A549 (cell line): ENCODE results near the gene TRIM37. TPM values are rescaled to one million over a fixed set of nuclear protein-coding genes. Genes with fewer than 3 reads are reported as not detected.
A peak's percentile ranks its signal among the peaks of the same experiment; 100 is the strongest.
"Not testable (repeated sequence)": the region's sequence is repeated elsewhere in the genome, so short reads cannot be mapped to it uniquely, and the experiment has no call there.

ENCODE experiments used
- ATAC-seq, 2 experiments: fragments of 200-7000 bp in 1 of 2; fragments of >200 bp in 1 of 2; cut with Nextera tagmentation in 1 of 2; cut with Tn5 transposase in 1 of 2; 3 replicates each; pipeline versions ENCODE4 v1.8.0 to v1.9.1; 2018 to 2020; ENCODE audit warnings: mild to moderate bottlenecking in 1 of 2, moderate library complexity in 1 of 2
- CTCF ChIA-PET: fragments of 300-600 bp; sonication (Branson Sonifier 250); formaldehyde crosslinking; extraction: SDS; loops from one replicate; lab custom pipeline; 2021; ENCODE audit warnings: antibody characterized with exemption, inconsistent platforms; lab: Yijun Ruan, JAX
- POLR2A ChIA-PET: fragments of 350-600 bp; formaldehyde crosslinking; extraction: SDS; loops from one replicate; lab custom pipeline; 2021; ENCODE audit warnings: antibody characterized with exemption, inconsistent platforms; lab: Yijun Ruan, JAX
- DNase-seq, 2 experiments: peaks; one replicate each; pipeline versions ENCODE4 v3.0.0 to v3.0.0-alpha.2; 2011 to 2016; ENCODE audit warnings: low read depth in 1 of 2, low spot score in 1 of 2
- FAIRE-seq: peaks from 2 replicates; lab custom pipeline; 2011; peaks lifted over from hg19 to GRCh38; lab: Jason Lieb, UNC
- H3K27ac ChIP-seq, 2 experiments: fragments of >200 bp; sonication (Bioruptor Twin); formaldehyde crosslinking; 3 replicates each; pipeline ENCODE4 v1.5.1; 2016 to 2017
- H3K4me1 ChIP-seq: fragments of >200 bp; sonication (Bioruptor Twin); formaldehyde crosslinking; 3 replicates; pipeline ENCODE4 v1.6.1; 2016
- H3K4me2 ChIP-seq: fragments of >200 bp; sonication (Bioruptor Twin); formaldehyde crosslinking; 3 replicates; pipeline ENCODE4 v1.6.1; 2016
- H3K4me3 ChIP-seq: fragments of >200 bp; sonication (Bioruptor Twin); formaldehyde crosslinking; 3 replicates; pipeline ENCODE4 v1.5.1; 2016
- H3K9me3 ChIP-seq: fragments of >200 bp; sonication (Bioruptor Twin); formaldehyde crosslinking; 3 replicates; pipeline ENCODE4 v1.6.1; 2016
- CBX2 ChIP-seq: fragments of 200-600 bp; sonication (generic); IDR thresholded peaks from 2 replicates; pipeline ENCODE4 v1.6.1; 2016; ENCODE audit warnings: low read depth, mild to moderate bottlenecking, borderline replicate concordance
- CBX8 ChIP-seq: fragments of 200-600 bp; sonication (generic); IDR thresholded peaks from 2 replicates; pipeline ENCODE4 v1.6.1; 2016
- CHD2 ChIP-seq: fragments of 150-350 bp; IDR thresholded peaks from 2 replicates; pipeline ENCODE4 v1.6.1; 2014; ENCODE audit warnings: low read length; ENCODE audit not compliant: partially characterized antibody
- ESRRA ChIP-seq: fragments of 150-350 bp; IDR thresholded peaks from 2 replicates; pipeline ENCODE4 v1.6.1; 2014; ENCODE audit warnings: mild to moderate bottlenecking, low read length, borderline replicate concordance
- FOSL2 ChIP-seq, 2 experiments: fragments of 450-650 bp in 1 of 2; fragments of >200 bp in 1 of 2; sonication (Bioruptor Twin) in 1 of 2; formaldehyde crosslinking; IDR thresholded peaks; 2 replicates each; pipeline versions ENCODE4 v1.5.0 to v1.6.1; 2016 to 2020; ENCODE audit warnings: mild to moderate bottlenecking in 1 of 2, moderate library complexity in 1 of 2
- FOXS1 ChIP-seq: fragments of 250-450 bp; sonication (Bioruptor Pico); IDR thresholded peaks from 2 replicates; pipeline ENCODE4 v1.5.0; 2020; ENCODE audit warnings: mild to moderate bottlenecking, moderate library complexity
- GATA3 ChIP-seq: IDR thresholded peaks from 2 replicates; pipeline ENCODE4 v1.6.1; 2012; ENCODE audit warnings: borderline replicate concordance
- HDAC2 ChIP-seq: fragments of 200-600 bp; sonication (generic); IDR thresholded peaks from 2 replicates; pipeline ENCODE4 v1.6.1; 2016
- HEYL ChIP-seq: fragments of 250-450 bp; sonication (Bioruptor Pico); IDR thresholded peaks from 2 replicates; pipeline ENCODE4 v1.8.0; 2021; ENCODE audit warnings: mild to moderate bottlenecking, moderate library complexity
- HOXB13 ChIP-seq: fragments of 250-450 bp; sonication (Bioruptor Pico); IDR thresholded peaks from 2 replicates; pipeline ENCODE4 v1.5.0; 2020; ENCODE audit warnings: low read depth, mild to moderate bottlenecking, moderate library complexity
- POLR2A ChIP-seq: IDR thresholded peaks from 2 replicates; pipeline ENCODE4 v1.6.1; 2012; ENCODE audit warnings: mild to moderate bottlenecking, low read length
- RNF2 ChIP-seq: fragments of 200-600 bp; sonication (generic); IDR thresholded peaks from 2 replicates; pipeline ENCODE4 v1.6.1; 2016; ENCODE audit warnings: low read depth, mild to moderate bottlenecking, antibody characterized with exemption, moderate library complexity, borderline replicate concordance
- TFCP2L1 ChIP-seq: fragments of 250-450 bp; sonication (Bioruptor Pico); IDR thresholded peaks from 2 replicates; pipeline ENCODE4 v1.5.0; 2021; ENCODE audit warnings: mild to moderate bottlenecking
- TP53 ChIP-seq: fragments of 250-450 bp; sonication (Bioruptor Pico); IDR thresholded peaks from 2 replicates; pipeline ENCODE4 v1.5.0; 2021; ENCODE audit warnings: mild to moderate bottlenecking, moderate library complexity
- ZSCAN20 ChIP-seq: fragments of 250-450 bp; sonication (Bioruptor Pico); IDR thresholded peaks from 2 replicates; pipeline ENCODE4 v1.8.0; 2022; ENCODE audit warnings: mild to moderate bottlenecking, moderate library complexity
- WGBS: methylation state at CpG from one replicate; pipeline ENCODE4 v1.1.6; 2017; ENCODE audit errors: missing lambda C conversion rate; 5-methylcytosine and 5-hydroxymethylcytosine counted together
- polyA plus RNA-seq, 4 experiments: library from polyadenylated mRNA; depleted of rRNA in 3 of 4; stranded (reverse); fragments of >200 nt; fragmentation: RNase III in 1 of 4; extraction: RNeasy Plus Mini Kit Qiagen cat#74134 plus additional on column Dnase treatment in 1 of 4; gene quantifications; 2 replicates in 3 of 4; 3 replicates in 1 of 4; pipeline ENCODE4 v1.2.3, GENCODE V29; 2011 to 2017
- TF ChIP-seq, protein P1 (sequence below): IDR thresholded peaks from 2 replicates; pipeline ENCODE4 v1.6.1; 2012
- TF ChIP-seq, protein P2 (sequence below): fragments of 200-600 bp; sonication (generic); IDR thresholded peaks from 2 replicates; pipeline ENCODE4 v1.6.1; 2016; ENCODE audit warnings: antibody characterized with exemption, mild to moderate bottlenecking, moderate library complexity
- TF ChIP-seq, protein P3 (sequence below): IDR thresholded peaks from 2 replicates; pipeline ENCODE4 v1.6.1; 2012
- TF ChIP-seq, protein P4 (sequence below): fragments of >200 bp; sonication (Bioruptor Twin); formaldehyde crosslinking; IDR thresholded peaks from 3 replicates; pipeline ENCODE4 v1.5.1; 2016
- TF ChIP-seq, protein P5 (sequence below): fragments of 250-450 bp; sonication (Bioruptor Pico); IDR thresholded peaks from 2 replicates; pipeline ENCODE4 v1.5.0; 2021; ENCODE audit warnings: mild to moderate bottlenecking, moderate library complexity, borderline replicate concordance

Gene TRIM37
- polyA plus RNA-seq, 2 of the 4 experiments (the other 2 are of a cell fraction) = 29.4 to 56.3 TPM

DNA sequence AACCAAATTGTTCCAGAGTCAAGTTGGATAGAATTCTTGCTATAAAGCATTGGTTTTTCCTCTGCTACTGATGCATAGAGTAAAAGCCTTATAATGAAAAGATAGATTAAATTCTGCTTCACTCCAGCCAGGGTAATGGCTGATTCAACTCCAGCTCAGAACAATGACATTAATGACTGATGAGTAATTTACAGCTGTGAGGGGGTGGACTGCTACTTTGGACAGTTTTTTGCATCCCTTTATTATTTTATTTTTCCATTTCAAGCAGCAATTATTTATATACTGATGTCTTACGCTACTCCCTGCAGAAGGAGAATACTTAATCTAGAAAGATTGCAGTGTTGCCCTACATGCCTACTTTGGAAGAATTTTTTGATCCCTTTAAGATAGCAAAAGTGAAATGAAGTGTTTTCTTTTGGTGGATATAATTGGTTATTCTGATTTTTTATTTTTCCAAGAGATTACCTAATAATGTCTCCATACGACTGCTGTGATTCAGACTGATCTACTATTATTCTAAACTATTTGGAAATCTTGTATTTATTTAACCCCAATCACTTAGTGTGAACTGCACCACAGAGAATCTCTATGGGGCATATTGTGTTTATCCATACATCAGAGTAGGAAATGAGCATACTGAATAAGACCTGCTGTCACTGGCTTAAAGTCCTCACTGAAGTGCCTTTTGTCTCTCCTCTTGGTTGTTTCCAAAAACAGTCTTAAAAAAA is 149.5 kb downstream of the TRIM37 start:
- Histone ChIP-seq H3K27ac (no peak overlapping the region), H3K4me1 (peaks cover 11% of the 10 kb centered on the region; the same call in 2 of the 3 replicates), H3K9me3 (peaks cover 15% of the 10 kb centered on the region), H3K4me3 (no peak overlapping the region), H3K4me2 (peak overlapping the region; percentile 20)
- peak in 1 of 2 experiments; percentile 24 for DNase-seq
- no peak; a peak in 1 of 6 replicates for ATAC-seq
- TF ChIP-seq FOSL2 (IDR thresholded peaks at IDR 0.05) (no peak), FOSL2 (CRISPR knock-in tag; IDR thresholded peaks at IDR 0.05) (peak; percentile 11; the same call in 1 of the 2 replicates), RNF2 (no peak)
- ChIA-PET CTCF (interaction anchor here (1.1 kb wide), 1 partner anchor 246 kb away, joined by 7 read pairs; no protein-coding TSS in a partner anchor), POLR2A (no interaction called here)
- 47% methylated on average over 2 of the region's 2 CpGs for WGBS
- no peak for FAIRE-seq

DNA sequence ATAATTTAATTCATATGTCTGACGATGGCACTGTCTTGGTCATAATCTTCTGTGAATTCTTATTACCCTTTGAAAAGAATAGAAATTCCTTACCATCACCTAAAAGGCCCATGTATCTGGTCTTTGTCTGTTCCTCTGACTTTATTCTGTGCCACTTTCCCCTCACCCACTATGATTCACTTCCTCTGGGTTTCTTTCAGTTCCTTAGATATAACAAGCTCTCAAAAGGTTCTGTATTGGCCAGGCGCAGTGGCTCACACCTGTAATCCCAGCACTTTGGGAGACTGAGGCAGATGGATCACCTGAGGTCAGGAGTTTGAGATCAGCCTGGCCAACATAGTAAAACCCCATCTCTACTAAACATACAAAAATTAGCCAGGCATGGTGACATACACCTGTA is 152.3 kb downstream of the TRIM37 start:
- POLR2A ChIA-PET, FAIRE-seq, ATAC-seq, H3K4me3 ChIP-seq, H3K27ac ChIP-seq, DNase-seq, H3K4me2 ChIP-seq: not testable (repeated sequence)
- CTCF ChIA-PET = interaction anchor here (0.9 kb wide), 1 partner anchor 23 kb away, joined by 4 read pairs; no protein-coding TSS in a partner anchor
- WGBS = 36% methylated on average over 2 of the region's 2 CpGs
- peaks cover 11% of the 10 kb centered on the region; the same call in 2 of the 3 replicates for H3K4me1 ChIP-seq
- H3K9me3 ChIP-seq = peaks cover 40% of the 10 kb centered on the region

DNA sequence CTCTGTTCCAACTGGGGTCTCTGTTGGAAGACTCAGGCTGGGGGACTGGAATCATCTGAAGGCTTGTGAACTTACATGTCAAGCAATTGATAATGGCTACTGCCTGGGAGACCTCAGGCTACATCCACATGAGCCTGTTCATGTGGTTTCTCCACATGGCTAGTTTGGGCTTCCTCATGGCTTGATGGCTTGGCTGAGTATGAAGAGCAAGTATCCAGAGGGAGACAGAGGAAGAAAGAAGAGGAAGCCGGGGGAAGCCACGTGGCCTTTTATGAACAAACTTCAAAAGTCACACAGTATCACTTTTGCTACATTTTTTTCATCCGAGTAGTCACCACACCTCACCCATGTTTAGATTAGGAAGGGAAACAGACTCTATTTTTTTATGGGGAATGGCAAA is 158.9 kb downstream of the TRIM37 start:
- CTCF ChIA-PET = no interaction called here
- TF ChIP-seq, protein P1, sequence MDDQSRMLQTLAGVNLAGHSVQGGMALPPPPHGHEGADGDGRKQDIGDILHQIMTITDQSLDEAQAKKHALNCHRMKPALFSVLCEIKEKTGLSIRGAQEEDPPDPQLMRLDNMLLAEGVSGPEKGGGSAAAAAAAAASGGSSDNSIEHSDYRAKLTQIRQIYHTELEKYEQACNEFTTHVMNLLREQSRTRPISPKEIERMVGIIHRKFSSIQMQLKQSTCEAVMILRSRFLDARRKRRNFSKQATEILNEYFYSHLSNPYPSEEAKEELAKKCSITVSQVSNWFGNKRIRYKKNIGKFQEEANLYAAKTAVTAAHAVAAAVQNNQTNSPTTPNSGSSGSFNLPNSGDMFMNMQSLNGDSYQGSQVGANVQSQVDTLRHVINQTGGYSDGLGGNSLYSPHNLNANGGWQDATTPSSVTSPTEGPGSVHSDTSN = no peak
- no peak for TF ChIP-seq ESRRA
- TF ChIP-seq HOXB13 (CRISPR knock-in tag) = no peak
- no peak for TF ChIP-seq CBX8
- TF ChIP-seq, protein P2, sequence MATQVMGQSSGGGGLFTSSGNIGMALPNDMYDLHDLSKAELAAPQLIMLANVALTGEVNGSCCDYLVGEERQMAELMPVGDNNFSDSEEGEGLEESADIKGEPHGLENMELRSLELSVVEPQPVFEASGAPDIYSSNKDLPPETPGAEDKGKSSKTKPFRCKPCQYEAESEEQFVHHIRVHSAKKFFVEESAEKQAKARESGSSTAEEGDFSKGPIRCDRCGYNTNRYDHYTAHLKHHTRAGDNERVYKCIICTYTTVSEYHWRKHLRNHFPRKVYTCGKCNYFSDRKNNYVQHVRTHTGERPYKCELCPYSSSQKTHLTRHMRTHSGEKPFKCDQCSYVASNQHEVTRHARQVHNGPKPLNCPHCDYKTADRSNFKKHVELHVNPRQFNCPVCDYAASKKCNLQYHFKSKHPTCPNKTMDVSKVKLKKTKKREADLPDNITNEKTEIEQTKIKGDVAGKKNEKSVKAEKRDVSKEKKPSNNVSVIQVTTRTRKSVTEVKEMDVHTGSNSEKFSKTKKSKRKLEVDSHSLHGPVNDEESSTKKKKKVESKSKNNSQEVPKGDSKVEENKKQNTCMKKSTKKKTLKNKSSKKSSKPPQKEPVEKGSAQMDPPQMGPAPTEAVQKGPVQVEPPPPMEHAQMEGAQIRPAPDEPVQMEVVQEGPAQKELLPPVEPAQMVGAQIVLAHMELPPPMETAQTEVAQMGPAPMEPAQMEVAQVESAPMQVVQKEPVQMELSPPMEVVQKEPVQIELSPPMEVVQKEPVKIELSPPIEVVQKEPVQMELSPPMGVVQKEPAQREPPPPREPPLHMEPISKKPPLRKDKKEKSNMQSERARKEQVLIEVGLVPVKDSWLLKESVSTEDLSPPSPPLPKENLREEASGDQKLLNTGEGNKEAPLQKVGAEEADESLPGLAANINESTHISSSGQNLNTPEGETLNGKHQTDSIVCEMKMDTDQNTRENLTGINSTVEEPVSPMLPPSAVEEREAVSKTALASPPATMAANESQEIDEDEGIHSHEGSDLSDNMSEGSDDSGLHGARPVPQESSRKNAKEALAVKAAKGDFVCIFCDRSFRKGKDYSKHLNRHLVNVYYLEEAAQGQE = no peak
- Histone ChIP-seq H3K27ac (no peak overlapping the region), H3K4me2 (no peak overlapping the region), H3K4me1 (no peaks in the 10 kb centered on the region), H3K9me3 (peaks cover 40% of the 10 kb centered on the region), H3K4me3 (no peak overlapping the region)
- DNase-seq (no peak), ATAC-seq (no peak), FAIRE-seq (no peak)
- 16% methylated on average over 3 of the region's 3 CpGs for WGBS
- POLR2A ChIA-PET = no interaction called here

DNA sequence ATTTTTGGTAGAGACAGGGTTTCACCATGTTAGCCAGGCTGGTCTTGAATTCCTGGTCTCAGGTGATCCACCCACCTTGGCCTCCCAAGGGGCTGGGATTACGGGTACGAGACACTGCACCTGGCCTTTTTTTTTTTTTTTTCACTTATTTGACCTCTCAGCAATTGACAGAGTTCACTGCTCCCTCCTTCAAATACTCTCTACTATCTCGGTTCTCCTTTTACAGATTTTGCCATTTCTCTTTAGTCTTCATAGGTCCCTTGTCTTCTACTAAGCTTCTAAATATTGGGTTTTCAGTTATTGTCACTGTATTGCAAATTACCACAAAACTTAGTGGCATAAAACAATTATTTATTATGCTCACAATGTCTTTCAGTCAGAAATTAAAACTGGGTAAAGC is 159.3 kb downstream of the TRIM37 start:
- ChIA-PET POLR2A (interaction anchor here (0.7 kb wide), 1 partner anchor 373 kb away, joined by 10 read pairs; no protein-coding TSS in a partner anchor), CTCF (interaction anchor here (0.6 kb wide), 1 partner anchor 128 kb away, joined by 3 read pairs; no protein-coding TSS in a partner anchor)
- 43% methylated on average over 3 of the region's 3 CpGs for WGBS
- no peak for ATAC-seq
- peak; percentile 28 for FAIRE-seq
- H3K27ac ChIP-seq = no peak overlapping the region
- H3K9me3 ChIP-seq = peaks cover 37% of the 10 kb centered on the region
- DNase-seq = no peak
- no peak overlapping the region for H3K4me2 ChIP-seq
- H3K4me3 ChIP-seq = no peak overlapping the region
- H3K4me1 ChIP-seq = no peaks in the 10 kb centered on the region
- no peak for TF ChIP-seq RNF2
- TF ChIP-seq TP53 = no peak
- no peak for TF ChIP-seq CHD2
- TF ChIP-seq TFCP2L1 (CRISPR knock-in tag) = no peak
- TF ChIP-seq, protein P3, sequence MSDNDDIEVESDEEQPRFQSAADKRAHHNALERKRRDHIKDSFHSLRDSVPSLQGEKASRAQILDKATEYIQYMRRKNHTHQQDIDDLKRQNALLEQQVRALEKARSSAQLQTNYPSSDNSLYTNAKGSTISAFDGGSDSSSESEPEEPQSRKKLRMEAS = no peak
- no peak for TF ChIP-seq CBX2
- TF ChIP-seq GATA3 = no peak
- TF ChIP-seq HEYL (CRISPR knock-in tag) = no peak
- TF ChIP-seq, protein P4, sequence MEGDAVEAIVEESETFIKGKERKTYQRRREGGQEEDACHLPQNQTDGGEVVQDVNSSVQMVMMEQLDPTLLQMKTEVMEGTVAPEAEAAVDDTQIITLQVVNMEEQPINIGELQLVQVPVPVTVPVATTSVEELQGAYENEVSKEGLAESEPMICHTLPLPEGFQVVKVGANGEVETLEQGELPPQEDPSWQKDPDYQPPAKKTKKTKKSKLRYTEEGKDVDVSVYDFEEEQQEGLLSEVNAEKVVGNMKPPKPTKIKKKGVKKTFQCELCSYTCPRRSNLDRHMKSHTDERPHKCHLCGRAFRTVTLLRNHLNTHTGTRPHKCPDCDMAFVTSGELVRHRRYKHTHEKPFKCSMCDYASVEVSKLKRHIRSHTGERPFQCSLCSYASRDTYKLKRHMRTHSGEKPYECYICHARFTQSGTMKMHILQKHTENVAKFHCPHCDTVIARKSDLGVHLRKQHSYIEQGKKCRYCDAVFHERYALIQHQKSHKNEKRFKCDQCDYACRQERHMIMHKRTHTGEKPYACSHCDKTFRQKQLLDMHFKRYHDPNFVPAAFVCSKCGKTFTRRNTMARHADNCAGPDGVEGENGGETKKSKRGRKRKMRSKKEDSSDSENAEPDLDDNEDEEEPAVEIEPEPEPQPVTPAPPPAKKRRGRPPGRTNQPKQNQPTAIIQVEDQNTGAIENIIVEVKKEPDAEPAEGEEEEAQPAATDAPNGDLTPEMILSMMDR = no peak
- no peak for TF ChIP-seq ZSCAN20 (CRISPR knock-in tag)
- no peak for TF ChIP-seq POLR2A
- TF ChIP-seq FOXS1 (CRISPR knock-in tag) = no peak
- TF ChIP-seq HDAC2 = no peak
- TF ChIP-seq, protein P5, sequence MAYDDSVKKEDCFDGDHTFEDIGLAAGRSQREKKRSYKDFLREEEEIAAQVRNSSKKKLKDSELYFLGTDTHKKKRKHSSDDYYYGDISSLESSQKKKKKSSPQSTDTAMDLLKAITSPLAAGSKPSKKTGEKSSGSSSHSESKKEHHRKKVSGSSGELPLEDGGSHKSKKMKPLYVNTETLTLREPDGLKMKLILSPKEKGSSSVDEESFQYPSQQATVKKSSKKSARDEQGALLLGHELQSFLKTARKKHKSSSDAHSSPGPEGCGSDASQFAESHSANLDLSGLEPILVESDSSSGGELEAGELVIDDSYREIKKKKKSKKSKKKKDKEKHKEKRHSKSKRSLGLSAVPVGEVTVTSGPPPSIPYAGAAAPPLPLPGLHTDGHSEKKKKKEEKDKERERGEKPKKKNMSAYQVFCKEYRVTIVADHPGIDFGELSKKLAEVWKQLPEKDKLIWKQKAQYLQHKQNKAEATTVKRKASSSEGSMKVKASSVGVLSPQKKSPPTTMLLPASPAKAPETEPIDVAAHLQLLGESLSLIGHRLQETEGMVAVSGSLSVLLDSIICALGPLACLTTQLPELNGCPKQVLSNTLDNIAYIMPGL (CRISPR knock-in tag) = no peak
